GM23248 (cell line): Measurements from ENCODE around the gene TEX51. TPM values are rescaled to one million over a fixed set of nuclear protein-coding genes. Genes with fewer than 3 reads are reported as not detected.

Experiments
- DNase-seq: peaks from one replicate; pipeline ENCODE4 v3.0.0-alpha.2; 2015
- H2AFZ ChIP-seq: fragments of 200-600 bp; sonication (generic); 2 replicates; pipeline ENCODE4 v1.6.1; 2016; ENCODE audit warnings: antibody characterized with exemption
- H3F3A ChIP-seq: fragments of 200-600 bp; sonication (generic); 2 replicates; pipeline ENCODE4 v1.6.1; 2016; ENCODE audit warnings: mild to moderate bottlenecking, antibody characterized with exemption, mixed run types; ENCODE audit not compliant: insufficient read depth
- H3K27ac ChIP-seq: fragments of 200-600 bp; sonication (generic); 2 replicates; pipeline ENCODE4 v1.5.1; 2016; ENCODE audit warnings: mild to moderate bottlenecking
- H3K27me3 ChIP-seq: fragments of 200-600 bp; sonication (generic); replicated peaks from 2 replicates; pipeline ENCODE4 v1.6.1; 2016; ENCODE audit warnings: mild to moderate bottlenecking; ENCODE audit not compliant: insufficient read depth
- H3K36me3 ChIP-seq: fragments of 200-600 bp; sonication (generic); 2 replicates; pipeline ENCODE4 v1.6.1; 2016; ENCODE audit warnings: low read depth, mild to moderate bottlenecking
- H3K4me1 ChIP-seq: fragments of 200-600 bp; sonication (generic); 2 replicates; pipeline ENCODE4 v1.6.1; 2016; ENCODE audit warnings: mild to moderate bottlenecking; ENCODE audit not compliant: insufficient read depth
- H3K4me2 ChIP-seq: fragments of 200-600 bp; sonication (generic); one replicate; pipeline ENCODE4 v1.6.1; 2016; ENCODE audit warnings: mild to moderate bottlenecking; ENCODE audit not compliant: unreplicated experiment
- H3K4me3 ChIP-seq: fragments of 200-600 bp; sonication (generic); 2 replicates; pipeline ENCODE4 v1.5.1; 2016; ENCODE audit warnings: mild to moderate bottlenecking
- H3K79me2 ChIP-seq: fragments of 200-600 bp; sonication (generic); 2 replicates; pipeline ENCODE4 v1.6.1; 2016; ENCODE audit warnings: mild to moderate bottlenecking; ENCODE audit not compliant: insufficient read depth
- H3K9ac ChIP-seq: fragments of 200-600 bp; sonication (generic); 2 replicates; pipeline ENCODE4 v1.6.1; 2016; ENCODE audit warnings: mild to moderate bottlenecking
- H3K9me2 ChIP-seq: fragments of 200-600 bp; sonication (generic); 2 replicates; pipeline ENCODE4 v1.6.1; 2016; ENCODE audit warnings: mixed run types, mild to moderate bottlenecking, moderate library complexity; ENCODE audit not compliant: insufficient read depth
- H3K9me3 ChIP-seq: fragments of 200-600 bp; sonication (generic); one replicate; pipeline ENCODE4 v1.6.1; 2017; ENCODE audit warnings: low read depth
- H4K20me1 ChIP-seq: fragments of 200-600 bp; sonication (generic); 2 replicates; pipeline ENCODE4 v1.6.0; 2016; ENCODE audit not compliant: insufficient read depth
- EZH2 ChIP-seq: fragments of 200-600 bp; sonication (generic); IDR thresholded peaks from 2 replicates; pipeline ENCODE4 v1.6.1; 2018; ENCODE audit warnings: antibody characterized with exemption, mild to moderate bottlenecking; ENCODE audit not compliant: insufficient read depth, poor library complexity, severe bottlenecking
- EZH2phosphoT487 ChIP-seq: fragments of 200-600 bp; sonication (generic); IDR thresholded peaks from 2 replicates; pipeline ENCODE4 v1.6.1; 2018; ENCODE audit warnings: antibody characterized with exemption, moderate library complexity, mild to moderate bottlenecking, low read depth; ENCODE audit not compliant: insufficient read depth
- WGBS, 2 experiments: methylation state at CpG; one replicate each; pipeline ENCODE4 v1.1.6; 2015 to 2017; ENCODE audit warnings: low lambda C conversion rate in 2 of 2, low coverage in 1 of 2; ENCODE audit errors: missing lambda C conversion rate in 2 of 2; 5-methylcytosine and 5-hydroxymethylcytosine counted together
- in situ Hi-C: fragments of 300-500 bp; cut with MboI; formaldehyde crosslinking; loops from 2 replicates; pipeline ENCODE4 v1.15.0; 2020
- polyA plus RNA-seq: library from polyadenylated mRNA; unstranded; fragments of >200 nt; fragmentation: Nextera tagmentation; extraction: Ambion mirVana; gene quantifications from 2 replicates; pipeline ENCODE4 v1.2.1, GENCODE V29; 2016
- total RNA-seq: library from RNA; depleted of rRNA; stranded (reverse); fragments of >200 nt; shearing (Covaris generic); gene quantifications from 2 replicates; pipeline ENCODE4 v1.2.3, GENCODE V29; 2014

The TEX51 gene
- total and polyA plus RNA-seq, 2 experiments from 2014 or later: not detected

GRCh38 chr2:126936219-126936723 lies 37.6 kb downstream of the TEX51 start:
- Histone ChIP-seq H3K27me3 (peaks cover 4% of the 10 kb centered on the region), H3K9ac (no peak overlapping the region), H3K9me2 (no peaks in the 10 kb centered on the region), H3K36me3 (no peaks in the 10 kb centered on the region), H3K9me3 (no peaks in the 10 kb centered on the region), H3K27ac (no peak overlapping the region), H3F3A (no peaks in the 10 kb centered on the region), H3K4me1 (no peaks in the 10 kb centered on the region), H3K79me2 (no peaks in the 10 kb centered on the region), H2AFZ (no peak overlapping the region), H3K4me3 (no peak overlapping the region), H3K4me2 (no peak overlapping the region), H4K20me1 (no peaks in the 10 kb centered on the region)
- in situ Hi-C loops: no loop called here
- 40 to 49% methylated on average over 4 of the region's 4 CpGs for WGBS, 2 experiments
- TF ChIP-seq EZH2phosphoT487 (no peak), EZH2 (no peak)
- DNase-seq: no peak

GRCh38 chr2:126940331-126940730 lies 41.6 kb downstream of the TEX51 start:
- Histone ChIP-seq H3K4me1 (no peaks in the 10 kb centered on the region), H2AFZ (no peak overlapping the region), H3K36me3 (no peaks in the 10 kb centered on the region), H3K9ac (no peak overlapping the region), H3K27ac (no peak overlapping the region), H3K9me2 (no peaks in the 10 kb centered on the region), H3F3A (no peaks in the 10 kb centered on the region), H3K79me2 (no peaks in the 10 kb centered on the region), H4K20me1 (no peaks in the 10 kb centered on the region), H3K27me3 (peaks cover 4% of the 10 kb centered on the region), H3K9me3 (no peaks in the 10 kb centered on the region), H3K4me3 (no peak overlapping the region), H3K4me2 (no peak overlapping the region)
- TF ChIP-seq EZH2phosphoT487: no peak
- TF ChIP-seq EZH2: no peak
- WGBS, 2 experiments: 32 to 37% methylated on average over 4 of the region's 4 CpGs
- in situ Hi-C loops: no loop called here
- no peak for DNase-seq

- H3K79me2 ChIP-seq: no peaks in the 10 kb centered on the region
- in situ Hi-C loops: no loop called here
- no peaks in the 10 kb centered on the region for H3K9me2 ChIP-seq
- H3K36me3 ChIP-seq: no peaks in the 10 kb centered on the region
- no peak overlapping the region for H3K27ac ChIP-seq
- H3K9ac ChIP-seq: no peak overlapping the region
- DNase-seq: no peak
- H3K27me3 ChIP-seq: peaks cover 3% of the 10 kb centered on the region
- no peak overlapping the region for H3K4me2 ChIP-seq
- TF ChIP-seq EZH2phosphoT487 (no peak), EZH2 (no peak)
- H2AFZ ChIP-seq: no peak overlapping the region
- H3K4me1 ChIP-seq: no peaks in the 10 kb centered on the region
- H3K4me3 ChIP-seq: no peak overlapping the region
- H3F3A ChIP-seq: no peaks in the 10 kb centered on the region
- H3K9me3 ChIP-seq: no peaks in the 10 kb centered on the region
- 20 to 21% methylated on average over 5 of the region's 5 CpGs for WGBS, 2 experiments
- H4K20me1 ChIP-seq: no peaks in the 10 kb centered on the region
Measured at GRCh38 chr2:126942427-126943203, 43.9 kb downstream of the TEX51 start.

GRCh38 chr2:126943612-126944348 lies 45.1 kb downstream of the TEX51 start:
- H3K4me3 ChIP-seq: no peak overlapping the region
- no peaks in the 10 kb centered on the region for H3K4me1 ChIP-seq
- no peaks in the 10 kb centered on the region for H3K36me3 ChIP-seq
- no peak for TF ChIP-seq EZH2
- no peak for TF ChIP-seq EZH2phosphoT487
- no peaks in the 10 kb centered on the region for H4K20me1 ChIP-seq
- H3F3A ChIP-seq: no peaks in the 10 kb centered on the region
- no peak overlapping the region for H3K9ac ChIP-seq
- no peak overlapping the region for H3K27ac ChIP-seq
- no peak overlapping the region for H3K4me2 ChIP-seq
- in situ Hi-C loops: no loop called here
- peaks cover 6% of the 10 kb centered on the region; the same call in 1 of the 2 replicates for H3K27me3 ChIP-seq
- no peaks in the 10 kb centered on the region for H3K79me2 ChIP-seq
- WGBS, 2 experiments: 44 to 49% methylated on average over 4 of the region's 4 CpGs
- H3K9me2 ChIP-seq: no peaks in the 10 kb centered on the region
- no peak for DNase-seq
- H2AFZ ChIP-seq: no peak overlapping the region
- no peaks in the 10 kb centered on the region for H3K9me3 ChIP-seq
